SU-DHL-6 (cell line): ENCODE data around the gene EYA3.

Source experiments
- CTCF ChIP-seq: fragments of 200-600 bp; sonication (generic); IDR thresholded peaks from one replicate; pipeline ENCODE4 v1.5.1; 2017; ENCODE audit warnings: antibody characterized with exemption, mild to moderate bottlenecking, low read length, moderate library complexity; ENCODE audit not compliant: insufficient read depth, poor library complexity, severe bottlenecking
- EZH2phosphoT487 ChIP-seq: fragments of 200-600 bp; sonication (generic), shearing (Covaris generic); conservative IDR thresholded peaks from 2 replicates; pipeline ENCODE4 v1.6.1; 2018; ENCODE audit warnings: mild to moderate bottlenecking, antibody characterized with exemption, low read length, moderate library complexity, mixed read lengths

- no peak for TF ChIP-seq CTCF
- no peak for TF ChIP-seq EZH2phosphoT487
Observed at GRCh38 chr1:27994060-27994459, 94.3 kb downstream of the EYA3 start.
